ENCODE data around the gene ECE1.

The ECE1 gene

GRCh38 chr1:21265644-21266043 lies 24.6 kb downstream of the ECE1 start:
- H3K4me3 ChIP-seq (ENCODE audit: low read depth, low read length), result no peak overlapping the region
- TF ChIP-seq, protein P1, sequence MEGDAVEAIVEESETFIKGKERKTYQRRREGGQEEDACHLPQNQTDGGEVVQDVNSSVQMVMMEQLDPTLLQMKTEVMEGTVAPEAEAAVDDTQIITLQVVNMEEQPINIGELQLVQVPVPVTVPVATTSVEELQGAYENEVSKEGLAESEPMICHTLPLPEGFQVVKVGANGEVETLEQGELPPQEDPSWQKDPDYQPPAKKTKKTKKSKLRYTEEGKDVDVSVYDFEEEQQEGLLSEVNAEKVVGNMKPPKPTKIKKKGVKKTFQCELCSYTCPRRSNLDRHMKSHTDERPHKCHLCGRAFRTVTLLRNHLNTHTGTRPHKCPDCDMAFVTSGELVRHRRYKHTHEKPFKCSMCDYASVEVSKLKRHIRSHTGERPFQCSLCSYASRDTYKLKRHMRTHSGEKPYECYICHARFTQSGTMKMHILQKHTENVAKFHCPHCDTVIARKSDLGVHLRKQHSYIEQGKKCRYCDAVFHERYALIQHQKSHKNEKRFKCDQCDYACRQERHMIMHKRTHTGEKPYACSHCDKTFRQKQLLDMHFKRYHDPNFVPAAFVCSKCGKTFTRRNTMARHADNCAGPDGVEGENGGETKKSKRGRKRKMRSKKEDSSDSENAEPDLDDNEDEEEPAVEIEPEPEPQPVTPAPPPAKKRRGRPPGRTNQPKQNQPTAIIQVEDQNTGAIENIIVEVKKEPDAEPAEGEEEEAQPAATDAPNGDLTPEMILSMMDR (IDR thresholded peaks at IDR 0.05; ENCODE audit: borderline replicate concordance, insufficient read depth, low read depth, low read length), result no peak

- TF ChIP-seq, protein P1 (IDR thresholded peaks at IDR 0.05; ENCODE audit: borderline replicate concordance, insufficient read depth, low read depth, low read length), result no peak
- no peak overlapping the region for H3K4me3 ChIP-seq (ENCODE audit: low read depth, low read length)
Observed at GRCh38 chr1:21264898-21265297, 25.4 kb downstream of the ECE1 start.

DNA sequence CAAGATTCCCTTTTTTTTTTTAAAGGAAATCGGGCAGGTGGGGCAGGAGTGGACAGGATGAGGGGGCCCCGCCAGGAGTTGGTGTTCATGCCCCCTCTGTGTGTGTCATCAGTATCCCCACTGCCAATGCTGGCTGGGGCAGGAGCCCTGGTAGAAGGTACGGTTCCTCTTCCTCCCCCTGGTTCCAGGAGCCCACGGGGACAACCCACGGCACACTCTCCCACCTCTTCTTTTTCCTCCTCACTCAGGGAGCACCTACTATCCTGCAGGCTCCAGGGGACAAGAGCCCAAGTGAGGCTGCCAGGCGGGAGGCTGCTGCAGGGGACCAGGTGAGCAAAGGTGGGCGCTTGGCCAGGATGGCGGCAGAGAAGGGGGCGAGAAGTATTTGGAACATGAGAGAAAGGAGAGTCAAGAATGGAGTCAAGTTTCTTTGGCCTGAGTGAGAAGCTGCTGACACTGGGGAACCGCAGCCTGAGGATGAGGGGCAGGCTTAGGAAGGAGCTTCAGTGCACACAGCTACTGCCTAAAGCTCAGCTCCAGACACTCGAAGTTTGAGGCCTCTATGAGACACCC lies 26.5 kb downstream of the ECE1 start:
- H3K4me3 ChIP-seq (ENCODE audit: low read depth, low read length), result no peak overlapping the region
- TF ChIP-seq, protein P1 (IDR thresholded peaks at IDR 0.05; ENCODE audit: borderline replicate concordance, insufficient read depth, low read depth, low read length), result no peak

GRCh38 chr1:21263052-21263429 lies 27.2 kb downstream of the ECE1 start:
- no peak overlapping the region for H3K4me3 ChIP-seq (ENCODE audit: low read depth, low read length)
- TF ChIP-seq, protein P1 (IDR thresholded peaks at IDR 0.05; ENCODE audit: borderline replicate concordance, insufficient read depth, low read depth, low read length), result no peak

- H3K4me3 ChIP-seq (ENCODE audit: low read depth, low read length), result no peak overlapping the region
Observed at GRCh38 chr1:21262293-21263051, 27.8 kb downstream of the ECE1 start.

DNA sequence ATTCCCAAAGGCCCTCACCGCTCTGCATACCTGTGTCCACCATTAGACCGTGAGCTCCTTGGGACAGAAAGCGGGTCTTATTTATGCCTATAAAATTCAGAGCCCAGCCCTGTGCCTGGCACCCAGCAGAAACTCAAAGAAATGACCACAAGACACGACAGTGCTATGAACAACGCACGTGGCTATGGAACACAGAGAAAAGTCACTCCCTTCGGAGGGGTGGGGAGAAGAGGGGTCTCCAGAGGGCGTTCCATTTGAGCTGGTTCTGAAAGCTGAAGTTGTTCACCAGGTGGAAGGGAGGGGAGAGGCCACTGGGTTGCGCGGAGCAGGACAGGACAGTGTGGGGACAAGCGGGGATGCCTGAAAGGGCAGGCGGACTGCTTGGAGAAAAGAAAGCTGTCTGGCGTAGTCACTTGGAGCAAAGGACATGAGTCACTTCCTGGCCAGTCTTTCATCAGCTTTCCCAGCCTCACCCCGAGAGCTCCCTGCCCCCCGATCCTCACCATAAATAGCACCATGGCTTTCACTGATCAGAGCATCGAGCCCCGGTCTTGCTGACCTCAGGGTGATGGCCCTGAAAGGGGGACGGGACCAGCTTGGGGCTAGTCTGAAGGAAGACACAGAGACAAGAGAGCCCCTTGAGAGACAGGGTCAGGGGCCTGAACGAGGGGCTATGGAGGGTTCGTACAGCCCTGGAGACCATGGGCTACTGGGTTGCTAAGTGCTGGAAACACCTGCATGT lies 28.5 kb downstream of the ECE1 start:
- H3K4me3 ChIP-seq (ENCODE audit: low read depth, low read length), result no peak overlapping the region
- TF ChIP-seq, protein P1 (IDR thresholded peaks at IDR 0.05; ENCODE audit: borderline replicate concordance, insufficient read depth, low read depth, low read length), result no peak

More at GRCh38 chr1:21262293-21263051, 27.8 kb downstream of the ECE1 start:
- TF ChIP-seq, protein P1 (IDR thresholded peaks at IDR 0.05; ENCODE audit: borderline replicate concordance, insufficient read depth, low read depth, low read length), result no peak

All from GM12875 (cell line).